ENCODE data around the gene HOPX. TPM values are rescaled to one million over a fixed set of nuclear protein-coding genes. Genes with fewer than 3 reads are reported as not detected.

HOPX gene
- total RNA-seq, 2 donors from 2014 or later, result 71.1 to 93.2 TPM

- H3K27me3 Mint-ChIP-seq (ENCODE audit: low read depth), result peaks cover 20% of the 10 kb centered on the region
- peaks cover 2 to 5% of the 10 kb centered on the region in 2 donors for H3K9me3 Mint-ChIP-seq
- H3K36me3 Mint-ChIP-seq (ENCODE audit: insufficient read depth in 2 of 2), result peaks cover 0 to 6% of the 10 kb centered on the region in 2 donors
- no peak for ATAC-seq (replicated peaks in 1 of 2)
- DNase-seq, result no peak
- no peaks in the 10 kb centered on the region for H3K4me1 Mint-ChIP-seq (ENCODE audit: low read depth)
- no peak overlapping the region for H3K4me3 Mint-ChIP-seq
- no peak overlapping the region for H3K27ac Mint-ChIP-seq
Measured at GRCh38 chr4:56603297-56603696, 77.8 kb downstream of the HOPX start.

Other genes with a start within 250 kb of the HOPX start
- gene PPAT, start 245.7 kb downstream of the HOPX start, total RNA-seq, result 10 to 100 TPM; 25.6 to 32.7 TPM
- gene PAICS, start 245.0 kb downstream of the HOPX start, total RNA-seq, result 100 to 1,000 TPM; 174 to 190 TPM
- gene SRP72, start 213.7 kb downstream of the HOPX start, total RNA-seq, result 100 to 1,000 TPM; 187 to 200 TPM
- gene ARL9, start 175.5 kb downstream of the HOPX start, total RNA-seq, result under 1 TPM; 0.29 to 0.35 TPM
- not detected for gene SPINK2, start 140.4 kb upstream of the HOPX start, total RNA-seq
- gene REST, start 226.6 kb upstream of the HOPX start, total RNA-seq, result 10 to 100 TPM; 59.7 to 60.6 TPM